DOHH2 (cell line): ENCODE data around the gene TMEM183A.

Experiments
- EZH2phosphoT487 ChIP-seq: fragments of 200-600 bp; sonication (generic); IDR thresholded peaks from 2 replicates; pipeline ENCODE4 v1.6.1; 2017; ENCODE audit warnings: borderline replicate concordance, mild to moderate bottlenecking, antibody characterized with exemption, low read length, moderate library complexity, mixed read lengths
- TF ChIP-seq, protein P1 (sequence below): fragments of 200-600 bp; sonication (generic); IDR thresholded peaks from one replicate; pipeline ENCODE4 v1.5.1; 2014; ENCODE audit warnings: antibody characterized with exemption, mild to moderate bottlenecking, low read depth, low read length; ENCODE audit not compliant: poor library complexity, severe bottlenecking

DNA sequence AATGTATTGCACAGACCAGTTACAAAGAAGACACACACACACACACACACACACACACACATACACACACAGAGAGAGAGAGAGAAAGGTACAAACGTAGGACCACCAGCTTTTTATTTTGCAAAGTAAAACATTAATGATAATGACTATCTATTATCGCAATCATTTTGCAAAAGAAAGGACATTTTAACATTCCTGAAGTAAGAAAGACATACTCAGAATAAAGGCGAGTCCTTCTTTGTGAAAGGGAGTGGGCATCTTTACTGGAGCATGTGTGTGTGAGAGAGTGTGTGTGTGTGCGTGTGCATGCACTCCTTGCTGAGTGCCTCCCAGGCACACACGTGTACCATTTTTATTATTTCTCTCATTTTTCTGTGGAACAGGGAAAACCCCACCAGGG, 47.5 kb downstream of the TMEM183A start:
- TF ChIP-seq, protein P1, sequence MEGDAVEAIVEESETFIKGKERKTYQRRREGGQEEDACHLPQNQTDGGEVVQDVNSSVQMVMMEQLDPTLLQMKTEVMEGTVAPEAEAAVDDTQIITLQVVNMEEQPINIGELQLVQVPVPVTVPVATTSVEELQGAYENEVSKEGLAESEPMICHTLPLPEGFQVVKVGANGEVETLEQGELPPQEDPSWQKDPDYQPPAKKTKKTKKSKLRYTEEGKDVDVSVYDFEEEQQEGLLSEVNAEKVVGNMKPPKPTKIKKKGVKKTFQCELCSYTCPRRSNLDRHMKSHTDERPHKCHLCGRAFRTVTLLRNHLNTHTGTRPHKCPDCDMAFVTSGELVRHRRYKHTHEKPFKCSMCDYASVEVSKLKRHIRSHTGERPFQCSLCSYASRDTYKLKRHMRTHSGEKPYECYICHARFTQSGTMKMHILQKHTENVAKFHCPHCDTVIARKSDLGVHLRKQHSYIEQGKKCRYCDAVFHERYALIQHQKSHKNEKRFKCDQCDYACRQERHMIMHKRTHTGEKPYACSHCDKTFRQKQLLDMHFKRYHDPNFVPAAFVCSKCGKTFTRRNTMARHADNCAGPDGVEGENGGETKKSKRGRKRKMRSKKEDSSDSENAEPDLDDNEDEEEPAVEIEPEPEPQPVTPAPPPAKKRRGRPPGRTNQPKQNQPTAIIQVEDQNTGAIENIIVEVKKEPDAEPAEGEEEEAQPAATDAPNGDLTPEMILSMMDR = no peak
- TF ChIP-seq EZH2phosphoT487 = no peak
